ENCODE results near the gene ERH.

ERH gene

GRCh38 chr14:69408331-69408960, 10.3 kb upstream of the ERH start:
- no peak for TF ChIP-seq CTCF (conservative IDR thresholded peaks at IDR 0.05; ENCODE audit: low read depth, low read length)
- Histone ChIP-seq H3K9ac (no peak overlapping the region), H3K79me2 (ENCODE audit: insufficient read depth, low read depth) (no peaks in the 10 kb centered on the region), H3K4me1 (ENCODE audit: low read depth, poor library complexity, severe bottlenecking) (no peaks in the 10 kb centered on the region), H3K27me3 (ENCODE audit: insufficient read depth, low read depth) (no peaks in the 10 kb centered on the region), H3K4me3 (IDR thresholded peaks at IDR 0.05; ENCODE audit: insufficient read depth, low read depth, low read length) (no peak overlapping the region), H3K36me3 (ENCODE audit: insufficient read depth) (no peaks in the 10 kb centered on the region), H3K27ac (no peak overlapping the region), H3K4me2 (no peak overlapping the region), H4K20me1 (ENCODE audit: insufficient read depth) (no peaks in the 10 kb centered on the region), H2AFZ (ENCODE audit: low read depth) (no peak overlapping the region)

DNA sequence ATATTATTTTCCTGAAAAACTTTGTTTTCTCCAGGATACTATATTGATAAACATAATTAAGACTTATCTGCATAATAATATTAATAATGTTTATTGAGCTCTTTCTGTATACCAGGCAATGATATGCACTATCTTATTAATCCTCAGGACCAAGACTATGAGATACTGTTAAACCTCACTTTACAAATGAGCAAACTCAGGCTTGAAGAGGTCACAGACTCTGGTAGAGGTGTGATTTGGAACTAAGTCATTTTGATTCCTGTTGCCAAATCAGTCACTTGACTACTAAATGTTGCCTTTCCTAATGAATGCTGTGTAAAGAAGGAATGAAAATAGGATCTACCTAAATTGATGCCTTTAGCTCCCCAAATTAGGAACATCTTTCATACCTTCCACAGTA, 7.7 kb upstream of the ERH start:
- Histone ChIP-seq H3K4me3 (IDR thresholded peaks at IDR 0.05; ENCODE audit: insufficient read depth, low read depth, low read length) (no peak overlapping the region), H3K4me1 (ENCODE audit: low read depth, poor library complexity, severe bottlenecking) (peaks cover 11% of the 10 kb centered on the region), H3K79me2 (ENCODE audit: insufficient read depth, low read depth) (peaks cover 7% of the 10 kb centered on the region; the same call in 1 of the 2 replicates), H4K20me1 (ENCODE audit: insufficient read depth) (no peaks in the 10 kb centered on the region), H3K27ac (no peak overlapping the region), H3K4me2 (no peak overlapping the region), H2AFZ (ENCODE audit: low read depth) (no peak overlapping the region), H3K27me3 (ENCODE audit: insufficient read depth, low read depth) (no peaks in the 10 kb centered on the region), H3K36me3 (ENCODE audit: insufficient read depth) (no peaks in the 10 kb centered on the region), H3K9ac (no peak overlapping the region)
- no peak for TF ChIP-seq CTCF (conservative IDR thresholded peaks at IDR 0.05; ENCODE audit: low read depth, low read length)

DNA sequence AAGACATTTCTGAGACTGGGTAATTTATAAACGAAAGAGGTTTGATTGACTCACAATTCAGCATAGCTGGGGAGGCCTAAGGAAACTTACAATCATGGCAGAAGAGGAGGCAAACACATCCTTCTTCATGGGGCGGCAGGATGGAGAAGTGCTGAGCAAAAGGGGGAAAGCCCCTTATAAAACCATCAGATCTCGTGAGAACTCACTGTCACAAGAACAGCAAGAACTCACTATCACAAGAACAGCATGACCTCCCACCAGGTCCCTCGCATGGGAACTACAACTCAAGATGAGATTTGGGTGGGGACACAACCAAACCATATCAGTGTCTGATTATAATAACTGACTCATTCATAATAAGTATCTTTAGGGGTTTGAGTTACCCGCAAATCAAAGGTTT, 6.8 kb upstream of the ERH start:
- H3K4me2 ChIP-seq = no peak overlapping the region
- H3K36me3 ChIP-seq (ENCODE audit: insufficient read depth) = no peaks in the 10 kb centered on the region
- no peak overlapping the region for H3K4me3 ChIP-seq (IDR thresholded peaks at IDR 0.05; ENCODE audit: insufficient read depth, low read depth, low read length)
- TF ChIP-seq CTCF (conservative IDR thresholded peaks at IDR 0.05; ENCODE audit: low read depth, low read length) = no peak
- peaks cover 20% of the 10 kb centered on the region for H3K4me1 ChIP-seq (ENCODE audit: low read depth, poor library complexity, severe bottlenecking)
- no peaks in the 10 kb centered on the region for H3K27me3 ChIP-seq (ENCODE audit: insufficient read depth, low read depth)
- no peaks in the 10 kb centered on the region for H4K20me1 ChIP-seq (ENCODE audit: insufficient read depth)
- no peak overlapping the region for H3K27ac ChIP-seq
- H2AFZ ChIP-seq (ENCODE audit: low read depth) = no peak overlapping the region
- H3K79me2 ChIP-seq (ENCODE audit: insufficient read depth, low read depth) = peaks cover 16% of the 10 kb centered on the region
- no peak overlapping the region for H3K9ac ChIP-seq

DNA sequence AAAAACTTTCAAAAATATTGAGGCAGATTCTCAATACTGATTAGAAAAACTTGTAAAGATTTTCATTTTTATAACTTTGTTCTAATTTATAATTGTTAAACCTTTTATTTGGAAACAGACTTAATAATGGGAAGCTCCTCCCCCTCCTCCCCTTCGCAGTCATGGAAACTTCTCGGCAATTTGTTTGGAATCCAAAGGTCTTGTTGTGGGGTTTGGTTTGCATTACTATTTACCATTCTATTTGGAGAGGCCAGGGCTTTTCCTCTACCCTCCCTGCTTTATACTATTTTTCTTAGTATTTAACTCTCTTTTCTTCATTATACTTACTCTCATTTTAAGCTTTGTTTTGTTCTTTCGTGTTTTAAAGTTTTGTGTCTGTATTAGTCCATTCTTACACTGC, 6.4 kb upstream of the ERH start:
- Histone ChIP-seq H4K20me1 (ENCODE audit: insufficient read depth) (no peaks in the 10 kb centered on the region), H3K36me3 (ENCODE audit: insufficient read depth) (no peaks in the 10 kb centered on the region), H3K27ac (no peak overlapping the region), H2AFZ (ENCODE audit: low read depth) (no peak overlapping the region), H3K4me3 (IDR thresholded peaks at IDR 0.05; ENCODE audit: insufficient read depth, low read depth, low read length) (no peak overlapping the region), H3K27me3 (ENCODE audit: insufficient read depth, low read depth) (no peaks in the 10 kb centered on the region), H3K79me2 (ENCODE audit: insufficient read depth, low read depth) (peaks cover 20% of the 10 kb centered on the region), H3K9ac (no peak overlapping the region), H3K4me2 (no peak overlapping the region), H3K4me1 (ENCODE audit: low read depth, poor library complexity, severe bottlenecking) (peaks cover 24% of the 10 kb centered on the region)
- no peak for TF ChIP-seq CTCF (conservative IDR thresholded peaks at IDR 0.05; ENCODE audit: low read depth, low read length)
